GM06990 (cell line): ENCODE results near the gene ST8SIA2.

Experiments
- DNase-seq: peaks from one replicate; pipeline ENCODE4 v3.0.0-alpha.2; 2011; ENCODE audit not compliant: insufficient read length; ENCODE audit errors: extremely low read depth
- H3K27me3 ChIP-seq: replicated peaks from 2 replicates; pipeline ENCODE4 v1.6.0; 2011; ENCODE audit warnings: low read length; ENCODE audit not compliant: control insufficient read depth, insufficient read depth
- H3K36me3 ChIP-seq: 2 replicates; pipeline ENCODE4 v1.5.1; 2011; ENCODE audit warnings: low read length; ENCODE audit not compliant: control insufficient read depth, insufficient read depth
- H3K4me3 ChIP-seq: replicated peaks from 2 replicates; pipeline ENCODE4 v1.5.1; 2011; ENCODE audit warnings: low read depth, mild to moderate bottlenecking, control low read depth, low read length
- TF ChIP-seq, protein P1 (sequence below): IDR thresholded peaks from 2 replicates; pipeline ENCODE4 v1.5.1; 2011; ENCODE audit warnings: low read length, control low read depth, mild to moderate bottlenecking, inconsistent platforms; ENCODE audit not compliant: insufficient read depth, poor library complexity, severe bottlenecking

Gene ST8SIA2

DNA sequence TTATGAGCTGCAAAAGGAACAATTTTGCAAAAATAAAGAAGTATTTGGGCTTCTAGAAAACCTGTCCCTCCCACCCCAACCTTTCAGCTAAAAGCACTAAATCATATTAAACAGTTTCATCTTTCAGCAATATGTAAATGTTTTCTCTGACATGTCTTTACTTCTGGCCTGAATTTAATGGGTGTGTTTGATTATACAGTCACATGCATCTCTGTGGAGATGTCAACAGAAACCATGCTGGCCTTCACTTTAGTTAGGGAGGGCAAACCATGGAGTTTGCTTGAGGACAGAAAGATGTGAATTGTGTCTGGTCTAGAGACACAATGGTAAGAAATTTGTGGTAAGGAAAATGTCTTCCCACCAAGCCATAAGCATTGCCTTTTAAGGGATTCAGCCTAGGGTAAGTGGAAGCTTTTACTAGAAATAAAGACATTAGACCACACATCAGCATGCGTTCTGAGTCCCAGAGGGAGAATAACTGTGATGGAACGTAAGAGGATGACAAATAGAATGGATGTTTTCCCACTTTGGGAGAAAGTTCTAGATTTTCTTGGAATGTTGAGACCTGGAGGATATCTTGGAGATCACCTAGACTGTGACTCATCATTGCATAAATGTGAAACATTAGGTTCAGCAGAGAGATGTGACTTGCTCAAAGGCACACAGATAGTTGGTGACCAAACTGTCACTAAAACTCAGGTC, 68.9 kb downstream of the ST8SIA2 start:
- TF ChIP-seq, protein P1, sequence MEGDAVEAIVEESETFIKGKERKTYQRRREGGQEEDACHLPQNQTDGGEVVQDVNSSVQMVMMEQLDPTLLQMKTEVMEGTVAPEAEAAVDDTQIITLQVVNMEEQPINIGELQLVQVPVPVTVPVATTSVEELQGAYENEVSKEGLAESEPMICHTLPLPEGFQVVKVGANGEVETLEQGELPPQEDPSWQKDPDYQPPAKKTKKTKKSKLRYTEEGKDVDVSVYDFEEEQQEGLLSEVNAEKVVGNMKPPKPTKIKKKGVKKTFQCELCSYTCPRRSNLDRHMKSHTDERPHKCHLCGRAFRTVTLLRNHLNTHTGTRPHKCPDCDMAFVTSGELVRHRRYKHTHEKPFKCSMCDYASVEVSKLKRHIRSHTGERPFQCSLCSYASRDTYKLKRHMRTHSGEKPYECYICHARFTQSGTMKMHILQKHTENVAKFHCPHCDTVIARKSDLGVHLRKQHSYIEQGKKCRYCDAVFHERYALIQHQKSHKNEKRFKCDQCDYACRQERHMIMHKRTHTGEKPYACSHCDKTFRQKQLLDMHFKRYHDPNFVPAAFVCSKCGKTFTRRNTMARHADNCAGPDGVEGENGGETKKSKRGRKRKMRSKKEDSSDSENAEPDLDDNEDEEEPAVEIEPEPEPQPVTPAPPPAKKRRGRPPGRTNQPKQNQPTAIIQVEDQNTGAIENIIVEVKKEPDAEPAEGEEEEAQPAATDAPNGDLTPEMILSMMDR, result no peak
- H3K27me3 ChIP-seq, result no peaks in the 10 kb centered on the region; the same call in 1 of the 2 replicates
- H3K4me3 ChIP-seq, result no peak overlapping the region
- no peak for DNase-seq
- H3K36me3 ChIP-seq, result no peaks in the 10 kb centered on the region

DNA sequence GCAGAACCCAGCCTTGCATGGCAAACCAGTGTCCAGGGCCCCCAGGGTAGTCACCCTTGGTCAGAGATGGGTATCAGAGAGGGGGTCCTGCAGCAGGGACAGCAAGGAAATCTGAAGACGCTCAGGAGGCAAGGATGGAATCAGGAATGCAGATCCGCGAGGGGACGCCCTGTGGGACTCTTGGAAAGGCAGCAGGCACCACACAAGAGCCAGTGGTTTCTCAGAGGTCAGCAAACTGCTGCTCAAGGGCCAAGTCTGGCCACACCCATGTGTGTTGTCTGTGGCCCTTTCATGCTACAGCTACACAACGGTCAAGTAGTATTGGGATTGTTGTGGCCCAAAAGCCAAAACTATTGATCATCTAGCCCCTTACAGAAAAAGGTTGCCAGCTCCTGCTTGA, 69.7 kb downstream of the ST8SIA2 start:
- Histone ChIP-seq H3K4me3 (no peak overlapping the region), H3K36me3 (no peaks in the 10 kb centered on the region), H3K27me3 (no peaks in the 10 kb centered on the region; the same call in 1 of the 2 replicates)
- TF ChIP-seq, protein P1, result no peak
- no peak for DNase-seq

DNA sequence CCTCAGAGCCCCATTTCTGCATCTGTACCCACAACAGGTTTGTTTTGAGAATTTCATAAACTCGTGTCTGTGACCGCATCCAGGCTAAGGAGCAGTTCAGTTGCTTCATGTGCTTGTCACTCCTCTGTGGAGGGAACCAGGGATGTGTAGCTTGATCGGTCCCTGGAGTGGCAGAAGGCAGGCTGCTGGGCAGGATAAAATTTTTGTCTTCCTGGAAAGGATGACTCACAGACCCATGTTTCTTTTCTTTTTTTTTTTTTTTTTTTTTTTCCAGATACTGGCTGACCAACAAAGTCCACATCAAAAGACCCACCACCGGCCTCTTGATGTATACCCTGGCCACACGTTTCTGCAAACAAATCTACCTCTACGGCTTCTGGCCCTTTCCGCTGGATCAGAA, 70.1 kb downstream of the ST8SIA2 start:
- DNase-seq, result no peak
- Histone ChIP-seq H3K4me3 (no peak overlapping the region), H3K27me3 (no peaks in the 10 kb centered on the region; the same call in 1 of the 2 replicates), H3K36me3 (no peaks in the 10 kb centered on the region)
- TF ChIP-seq, protein P1, result no peak

DNA sequence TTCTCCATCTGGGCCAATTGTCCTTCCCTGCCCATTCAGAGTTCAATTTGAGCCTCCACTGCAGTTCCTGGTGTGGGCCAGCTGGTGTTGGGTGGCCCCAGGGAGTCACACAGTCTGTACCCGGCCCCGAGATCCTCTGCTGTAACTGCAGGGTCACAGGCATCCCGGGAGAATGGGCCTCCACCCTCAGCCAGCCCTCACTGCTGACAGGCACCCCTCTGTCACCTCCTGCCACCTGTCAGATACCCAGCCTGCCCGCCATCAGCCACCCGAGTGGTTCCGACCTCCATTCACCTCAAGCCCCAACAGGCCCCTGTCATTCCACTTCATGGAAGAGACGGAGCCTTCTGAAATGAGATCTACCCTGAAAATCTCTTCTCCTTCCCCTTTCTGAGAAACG, 73.2 kb downstream of the ST8SIA2 start:
- no peaks in the 10 kb centered on the region for H3K36me3 ChIP-seq
- peaks cover 2% of the 10 kb centered on the region for H3K27me3 ChIP-seq
- no peak for DNase-seq
- H3K4me3 ChIP-seq, result no peak overlapping the region
- TF ChIP-seq, protein P1, result no peak

DNA sequence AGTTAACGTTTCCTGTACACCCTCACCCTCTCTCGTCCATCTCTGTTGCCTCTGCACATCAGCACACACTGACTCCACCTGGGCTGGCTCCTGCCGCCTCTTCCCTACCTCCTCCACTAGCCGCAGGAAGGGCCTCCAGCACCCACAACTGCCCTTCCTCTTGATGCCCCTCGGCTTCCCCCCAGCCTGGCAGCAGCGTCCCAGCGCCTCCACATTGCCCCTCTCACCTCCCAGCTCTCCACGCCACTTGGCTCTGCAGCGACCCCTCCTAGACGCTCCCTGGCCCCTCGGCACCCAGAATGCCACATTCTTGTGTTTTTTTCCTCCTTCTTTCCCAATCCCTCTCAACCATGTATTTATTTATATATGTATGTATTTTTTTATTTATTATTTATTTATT, 73.6 kb downstream of the ST8SIA2 start:
- H3K27me3 ChIP-seq, result peaks cover 2% of the 10 kb centered on the region
- H3K4me3 ChIP-seq, result no peak overlapping the region
- TF ChIP-seq, protein P1, result no peak
- H3K36me3 ChIP-seq, result no peaks in the 10 kb centered on the region
- no peak for DNase-seq
